Loucy (cell line): ENCODE measurements around the gene NDUFV2.

Source experiments
- EZH2phosphoT487 ChIP-seq: fragments of 200-600 bp; IDR thresholded peaks from 2 replicates; pipeline ENCODE4 v1.6.1; 2018; ENCODE audit warnings: antibody characterized with exemption, mild to moderate bottlenecking, moderate library complexity, borderline replicate concordance
- TF ChIP-seq, protein P1 (sequence below): fragments of 200-600 bp; sonication (generic); conservative IDR thresholded peaks from 2 replicates; pipeline ENCODE4 v1.5.1; 2014; ENCODE audit warnings: mild to moderate bottlenecking, antibody characterized with exemption, low read length

DNA sequence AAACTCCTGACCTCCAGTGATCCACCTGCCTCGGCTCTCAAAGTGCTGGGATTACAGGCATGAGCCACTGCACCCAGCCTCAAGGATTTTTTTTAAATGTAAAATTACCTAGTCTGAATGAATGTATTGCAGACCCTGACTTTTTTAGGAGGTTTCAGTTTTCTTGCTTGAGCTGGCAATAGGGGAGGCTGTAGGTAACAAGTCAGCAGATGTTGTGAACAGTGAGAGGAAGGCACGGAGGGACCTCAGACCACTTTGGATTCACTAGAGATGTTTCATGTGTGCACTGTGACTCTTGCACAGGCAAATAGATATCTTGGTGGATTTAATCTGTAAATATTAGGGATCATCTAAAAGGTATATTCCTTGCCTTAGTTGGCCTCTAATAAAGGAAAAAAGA lies 6.4 kb downstream of the NDUFV2 start:
- TF ChIP-seq, protein P1, sequence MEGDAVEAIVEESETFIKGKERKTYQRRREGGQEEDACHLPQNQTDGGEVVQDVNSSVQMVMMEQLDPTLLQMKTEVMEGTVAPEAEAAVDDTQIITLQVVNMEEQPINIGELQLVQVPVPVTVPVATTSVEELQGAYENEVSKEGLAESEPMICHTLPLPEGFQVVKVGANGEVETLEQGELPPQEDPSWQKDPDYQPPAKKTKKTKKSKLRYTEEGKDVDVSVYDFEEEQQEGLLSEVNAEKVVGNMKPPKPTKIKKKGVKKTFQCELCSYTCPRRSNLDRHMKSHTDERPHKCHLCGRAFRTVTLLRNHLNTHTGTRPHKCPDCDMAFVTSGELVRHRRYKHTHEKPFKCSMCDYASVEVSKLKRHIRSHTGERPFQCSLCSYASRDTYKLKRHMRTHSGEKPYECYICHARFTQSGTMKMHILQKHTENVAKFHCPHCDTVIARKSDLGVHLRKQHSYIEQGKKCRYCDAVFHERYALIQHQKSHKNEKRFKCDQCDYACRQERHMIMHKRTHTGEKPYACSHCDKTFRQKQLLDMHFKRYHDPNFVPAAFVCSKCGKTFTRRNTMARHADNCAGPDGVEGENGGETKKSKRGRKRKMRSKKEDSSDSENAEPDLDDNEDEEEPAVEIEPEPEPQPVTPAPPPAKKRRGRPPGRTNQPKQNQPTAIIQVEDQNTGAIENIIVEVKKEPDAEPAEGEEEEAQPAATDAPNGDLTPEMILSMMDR: no peak
- TF ChIP-seq EZH2phosphoT487: no peak
